Fibroblast of lung (primary cell): ENCODE results near the gene IL36B. TPM values are rescaled to one million over a fixed set of nuclear protein-coding genes. Genes with fewer than 3 reads are reported as not detected.

Experiments
- DNase-seq, 2 donors: peaks; one replicate each; pipeline versions ENCODE4 v3.0.0 to v3.0.0-alpha.2; 2010; ENCODE audit warnings: low read depth in 2 of 2
- H2AFZ ChIP-seq: 2 replicates; pipeline ENCODE4 v1.5.1; 2012; ENCODE audit warnings: low read length, control low read depth, inconsistent platforms
- H3K27ac ChIP-seq: 2 replicates; pipeline ENCODE4 v1.5.1; 2011; ENCODE audit warnings: low read length, control low read depth; ENCODE audit not compliant: insufficient read depth
- H3K27me3 ChIP-seq: 2 replicates; pipeline ENCODE4 v1.5.1; 2011; ENCODE audit warnings: mild to moderate bottlenecking, low read length; ENCODE audit not compliant: control insufficient read depth, insufficient read depth
- H3K36me3 ChIP-seq: 2 replicates; pipeline ENCODE4 v1.5.1; 2011; ENCODE audit warnings: low read length; ENCODE audit not compliant: control insufficient read depth, insufficient read depth
- H3K4me1 ChIP-seq: 2 replicates; pipeline ENCODE4 v1.5.1; 2011; ENCODE audit warnings: low read length; ENCODE audit not compliant: control insufficient read depth, insufficient read depth; ENCODE audit errors: extremely low read depth
- H3K4me2 ChIP-seq: 2 replicates; pipeline ENCODE4 v1.5.1; 2011; ENCODE audit warnings: low read length, control low read depth; ENCODE audit not compliant: insufficient read depth; ENCODE audit errors: extremely low read depth
- H3K4me3 ChIP-seq, 4 experiments: fragments of 200-600 bp in 1 of 4; sonication (generic) in 1 of 4; replicated peaks in 1 of 4; 2 replicates each; pipeline ENCODE4 v1.5.1; 2011 to 2016; ENCODE audit warnings: low read length in 4 of 4, low read depth in 3 of 4, mild to moderate bottlenecking in 3 of 4, control low read depth in 2 of 4, inconsistent platforms in 1 of 4, mixed read lengths in 1 of 4; ENCODE audit not compliant: insufficient read depth in 1 of 4; ENCODE audit errors: control extremely low read depth in 1 of 4
- H3K79me2 ChIP-seq: 2 replicates; pipeline ENCODE4 v1.5.1; 2012; ENCODE audit warnings: mild to moderate bottlenecking, low read length, inconsistent platforms; ENCODE audit not compliant: control insufficient read depth, insufficient read depth
- H3K9ac ChIP-seq: 2 replicates; pipeline ENCODE4 v1.5.1; 2011; ENCODE audit warnings: mild to moderate bottlenecking, low read length, control low read depth; ENCODE audit not compliant: insufficient read depth
- H3K9me3 ChIP-seq: 2 replicates; pipeline ENCODE4 v1.5.1; 2012; ENCODE audit warnings: low read depth, low read length; ENCODE audit not compliant: control insufficient read depth, insufficient read depth
- H4K20me1 ChIP-seq: 2 replicates; pipeline ENCODE4 v1.5.1; 2011; ENCODE audit warnings: low read length; ENCODE audit not compliant: control insufficient read depth, insufficient read depth; ENCODE audit errors: extremely low read depth
- EZH2 ChIP-seq: IDR thresholded peaks from 2 replicates; pipeline ENCODE4 v1.5.1; 2012; ENCODE audit warnings: low read length, control low read depth, mild to moderate bottlenecking; ENCODE audit errors: missing control alignments
- polyA plus RNA-seq, 2 donors: library from polyadenylated mRNA; depleted of rRNA in 1 of 2; stranded (reverse) in 1 of 2; unstranded in 1 of 2; fragments of >200 nt; gene quantifications; 2 replicates each; pipeline ENCODE4 v1.2.1, GENCODE V29; 2011 to 2012; ENCODE audit warnings: missing spikeins in 1 of 2
- total RNA-seq: library from RNA; depleted of rRNA; stranded (reverse); fragments of >200 nt; gene quantifications from 2 replicates; pipeline ENCODE4 v1.2.1, GENCODE V29; 2014
- TF ChIP-seq, protein P1 (sequence below), 2 donors: IDR thresholded peaks in 1 of 2; conservative IDR thresholded peaks in 1 of 2; 1 replicate in 1 of 2; 2 replicates in 1 of 2; pipeline ENCODE4 v1.5.1; 2011 to 2012; ENCODE audit warnings: low read length in 2 of 2, control low read depth in 1 of 2, inconsistent platforms in 1 of 2, low read depth in 1 of 2, mild to moderate bottlenecking in 1 of 2

IL36B gene
- total and polyA plus RNA-seq, 2 donors (not counting 1 experiment from before 2014, with no cell fraction given), result not detected

DNA sequence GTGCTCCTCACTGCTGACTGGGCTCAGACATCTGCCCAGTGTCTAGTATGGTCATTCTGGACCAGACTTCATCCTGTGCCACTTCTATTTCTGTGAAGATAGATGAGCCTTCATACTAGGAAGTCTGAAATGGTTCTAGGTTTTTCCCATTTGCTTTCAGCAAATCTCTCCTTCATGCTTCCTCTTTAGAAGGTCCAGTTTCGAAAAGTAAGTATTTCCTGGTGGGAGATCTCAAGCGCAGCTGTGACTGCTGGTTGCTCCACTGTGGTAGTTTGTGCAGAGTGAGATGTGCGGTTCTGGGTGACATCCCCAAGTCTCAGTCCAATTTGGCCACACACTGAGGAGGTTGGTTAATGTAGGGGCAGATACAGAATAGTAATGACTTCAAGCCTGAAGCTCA is 14.4 kb downstream of the IL36B start:
- no peaks in the 10 kb centered on the region for H3K79me2 ChIP-seq
- no peak overlapping the region for H3K9ac ChIP-seq
- no peak for TF ChIP-seq EZH2
- TF ChIP-seq, protein P1, sequence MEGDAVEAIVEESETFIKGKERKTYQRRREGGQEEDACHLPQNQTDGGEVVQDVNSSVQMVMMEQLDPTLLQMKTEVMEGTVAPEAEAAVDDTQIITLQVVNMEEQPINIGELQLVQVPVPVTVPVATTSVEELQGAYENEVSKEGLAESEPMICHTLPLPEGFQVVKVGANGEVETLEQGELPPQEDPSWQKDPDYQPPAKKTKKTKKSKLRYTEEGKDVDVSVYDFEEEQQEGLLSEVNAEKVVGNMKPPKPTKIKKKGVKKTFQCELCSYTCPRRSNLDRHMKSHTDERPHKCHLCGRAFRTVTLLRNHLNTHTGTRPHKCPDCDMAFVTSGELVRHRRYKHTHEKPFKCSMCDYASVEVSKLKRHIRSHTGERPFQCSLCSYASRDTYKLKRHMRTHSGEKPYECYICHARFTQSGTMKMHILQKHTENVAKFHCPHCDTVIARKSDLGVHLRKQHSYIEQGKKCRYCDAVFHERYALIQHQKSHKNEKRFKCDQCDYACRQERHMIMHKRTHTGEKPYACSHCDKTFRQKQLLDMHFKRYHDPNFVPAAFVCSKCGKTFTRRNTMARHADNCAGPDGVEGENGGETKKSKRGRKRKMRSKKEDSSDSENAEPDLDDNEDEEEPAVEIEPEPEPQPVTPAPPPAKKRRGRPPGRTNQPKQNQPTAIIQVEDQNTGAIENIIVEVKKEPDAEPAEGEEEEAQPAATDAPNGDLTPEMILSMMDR (conservative IDR thresholded peaks at IDR 0.05 in 1 of 2, IDR thresholded peaks at IDR 0.05 in 1 of 2; ENCODE audit: low read depth in 1 of 2, low read length in 2 of 2), result no peak
- H4K20me1 ChIP-seq, result no peaks in the 10 kb centered on the region
- no peaks in the 10 kb centered on the region for H3K4me1 ChIP-seq
- DNase-seq, result no peak
- no peak overlapping the region for H3K4me2 ChIP-seq
- H3K4me3 ChIP-seq, result no peak overlapping the region
- peaks cover 3% of the 10 kb centered on the region for H3K27me3 ChIP-seq
- H3K9me3 ChIP-seq, result no peaks in the 10 kb centered on the region
- no peak overlapping the region for H2AFZ ChIP-seq
- no peak overlapping the region for H3K27ac ChIP-seq
- H3K36me3 ChIP-seq, result no peaks in the 10 kb centered on the region

DNA sequence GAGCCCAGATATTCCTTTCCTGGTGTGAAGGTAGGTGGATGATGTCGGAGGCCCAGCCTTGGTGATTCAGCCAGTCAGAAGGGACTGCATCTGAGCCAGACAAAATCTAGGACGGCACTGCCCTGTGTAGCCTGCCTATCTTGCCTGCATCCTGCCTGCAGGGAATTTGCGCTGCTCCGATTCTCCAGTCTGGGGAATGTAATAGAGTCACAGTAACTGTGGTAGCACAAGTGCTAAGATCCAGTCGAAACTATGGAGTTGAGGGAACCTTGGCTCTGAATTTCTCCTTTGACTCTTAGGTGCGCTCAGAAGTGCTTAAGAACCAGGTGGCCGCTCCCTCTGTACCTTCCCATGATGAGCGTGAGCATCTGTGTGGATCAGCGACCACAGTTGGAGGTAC is 15.9 kb downstream of the IL36B start:
- Histone ChIP-seq H2AFZ (no peak overlapping the region), H3K9ac (no peak overlapping the region), H3K4me3 (no peak overlapping the region), H3K27me3 (peaks cover 3% of the 10 kb centered on the region), H3K4me1 (no peaks in the 10 kb centered on the region), H4K20me1 (no peaks in the 10 kb centered on the region), H3K36me3 (no peaks in the 10 kb centered on the region), H3K79me2 (no peaks in the 10 kb centered on the region), H3K9me3 (no peaks in the 10 kb centered on the region), H3K27ac (no peak overlapping the region), H3K4me2 (no peak overlapping the region)
- no peak for TF ChIP-seq EZH2
- TF ChIP-seq, protein P1 (conservative IDR thresholded peaks at IDR 0.05 in 1 of 2, IDR thresholded peaks at IDR 0.05 in 1 of 2; ENCODE audit: low read depth in 1 of 2, low read length in 2 of 2), result no peak
- DNase-seq, result no peak

DNA sequence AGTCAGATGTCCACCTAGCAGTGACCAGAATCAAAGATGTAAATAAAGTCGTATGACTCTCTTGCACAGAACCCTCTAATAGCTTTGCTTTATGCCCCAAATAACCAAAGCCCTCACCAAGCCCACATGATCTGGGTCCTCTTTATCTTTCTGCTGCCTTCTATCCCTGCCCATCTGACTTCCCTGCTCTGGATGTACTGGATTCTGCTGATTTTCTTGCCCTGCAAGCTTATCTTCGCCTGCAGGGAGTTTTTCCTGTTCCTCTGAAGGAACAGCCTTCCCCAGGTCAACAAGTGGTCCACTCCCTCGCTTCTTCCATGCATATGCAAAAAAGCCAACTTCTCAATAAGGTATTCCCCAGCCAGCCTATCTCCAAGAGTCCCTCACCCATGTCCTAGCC is 18.7 kb downstream of the IL36B start:
- Histone ChIP-seq H3K4me3 (no peak overlapping the region), H2AFZ (no peak overlapping the region), H3K9me3 (no peaks in the 10 kb centered on the region), H3K4me2 (no peak overlapping the region), H3K27me3 (peaks cover 3% of the 10 kb centered on the region), H4K20me1 (no peaks in the 10 kb centered on the region), H3K4me1 (no peaks in the 10 kb centered on the region), H3K79me2 (no peaks in the 10 kb centered on the region), H3K9ac (no peak overlapping the region), H3K36me3 (no peaks in the 10 kb centered on the region), H3K27ac (no peak overlapping the region)
- TF ChIP-seq, protein P1 (conservative IDR thresholded peaks at IDR 0.05 in 1 of 2, IDR thresholded peaks at IDR 0.05 in 1 of 2; ENCODE audit: low read depth in 1 of 2, low read length in 2 of 2), result no peak
- TF ChIP-seq EZH2, result no peak
- DNase-seq, result no peak
